ENCODE results near the gene TIAM2. TPM values are rescaled to one million over a fixed set of nuclear protein-coding genes. Genes with fewer than 3 reads are reported as not detected.

Gene TIAM2
- total and polyA plus RNA-seq, 2 experiments from 2014 or later: 14.2 to 24.4 TPM

DNA sequence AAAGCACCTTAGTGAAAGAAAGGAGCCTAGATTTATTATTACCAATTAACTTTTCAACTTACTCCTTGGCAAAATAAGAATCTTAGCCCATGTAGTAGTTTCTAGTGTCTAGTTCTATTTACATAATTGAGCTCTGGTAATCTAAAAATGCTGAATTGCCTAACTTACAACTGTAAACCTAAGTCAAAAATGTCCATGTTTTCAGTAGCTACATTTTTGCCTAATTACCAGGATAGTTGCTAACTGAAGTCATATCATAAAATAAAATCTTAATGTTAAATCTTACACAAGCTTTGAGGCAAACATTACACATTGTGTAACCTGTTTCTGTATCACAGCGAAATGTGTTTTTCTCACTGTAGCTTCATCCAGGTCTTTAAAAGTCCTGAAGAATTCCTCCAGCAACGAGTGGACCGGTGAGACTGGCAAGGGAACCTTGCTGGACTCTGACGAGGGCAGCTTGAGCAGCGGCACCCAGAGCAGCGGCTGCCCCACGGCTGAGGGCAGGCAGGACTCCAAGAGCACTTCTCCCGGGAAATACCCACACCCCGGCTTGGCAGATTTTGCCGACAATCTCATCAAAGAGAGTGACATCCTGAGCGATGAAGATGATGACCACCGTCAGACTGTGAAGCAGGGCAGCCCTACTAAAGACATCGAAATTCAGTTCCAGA lies 261.1 kb downstream of the TIAM2 start:
- H3K4me3 Mint-ChIP-seq: no peak overlapping the region
- Histone ChIP-seq H3K4me1 (ENCODE audit: insufficient read depth) (peaks cover 29% of the 10 kb centered on the region), H3K9me2 (ENCODE audit: insufficient read depth) (no peaks in the 10 kb centered on the region), H3K4me2 (no peak overlapping the region), H3K79me2 (replicated peaks; ENCODE audit: insufficient read depth) (peaks cover 9% of the 10 kb centered on the region; the same call in 1 of the 2 replicates), H4K20me1 (replicated peaks; ENCODE audit: insufficient read depth) (no peaks in the 10 kb centered on the region), H3K36me3 (ENCODE audit: insufficient read depth) (peaks cover 32% of the 10 kb centered on the region), H3F3A (replicated peaks; ENCODE audit: low read depth) (peaks cover 4% of the 10 kb centered on the region), H3K27me3 (ENCODE audit: insufficient read depth) (no peaks in the 10 kb centered on the region), H3K4me3 (no peak overlapping the region), H2AFZ (no peak overlapping the region), H3K27ac (ENCODE audit: low read depth) (0 out of 2 replicates have a peak overlapping the region, but pooled peaks have one; percentile 35)
- no peak overlapping the region for H3K27ac Mint-ChIP-seq
- ATAC-seq (no peak), DNase-seq (ENCODE audit: low spot score) (no peak)
- no peaks in the 10 kb centered on the region for H3K9me3 Mint-ChIP-seq
- H3K4me1 Mint-ChIP-seq: peaks cover 31% of the 10 kb centered on the region
- peaks cover 69% of the 10 kb centered on the region for H3K36me3 Mint-ChIP-seq (ENCODE audit: low read depth)
- H3K27me3 Mint-ChIP-seq (ENCODE audit: insufficient read depth, low read depth, poor library complexity): peaks cover 3% of the 10 kb centered on the region
- TF ChIP-seq, protein P1, sequence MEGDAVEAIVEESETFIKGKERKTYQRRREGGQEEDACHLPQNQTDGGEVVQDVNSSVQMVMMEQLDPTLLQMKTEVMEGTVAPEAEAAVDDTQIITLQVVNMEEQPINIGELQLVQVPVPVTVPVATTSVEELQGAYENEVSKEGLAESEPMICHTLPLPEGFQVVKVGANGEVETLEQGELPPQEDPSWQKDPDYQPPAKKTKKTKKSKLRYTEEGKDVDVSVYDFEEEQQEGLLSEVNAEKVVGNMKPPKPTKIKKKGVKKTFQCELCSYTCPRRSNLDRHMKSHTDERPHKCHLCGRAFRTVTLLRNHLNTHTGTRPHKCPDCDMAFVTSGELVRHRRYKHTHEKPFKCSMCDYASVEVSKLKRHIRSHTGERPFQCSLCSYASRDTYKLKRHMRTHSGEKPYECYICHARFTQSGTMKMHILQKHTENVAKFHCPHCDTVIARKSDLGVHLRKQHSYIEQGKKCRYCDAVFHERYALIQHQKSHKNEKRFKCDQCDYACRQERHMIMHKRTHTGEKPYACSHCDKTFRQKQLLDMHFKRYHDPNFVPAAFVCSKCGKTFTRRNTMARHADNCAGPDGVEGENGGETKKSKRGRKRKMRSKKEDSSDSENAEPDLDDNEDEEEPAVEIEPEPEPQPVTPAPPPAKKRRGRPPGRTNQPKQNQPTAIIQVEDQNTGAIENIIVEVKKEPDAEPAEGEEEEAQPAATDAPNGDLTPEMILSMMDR (conservative IDR thresholded peaks at IDR 0.05; ENCODE audit: low read depth in 2 of 2): no peak
- TF ChIP-seq POLR2AphosphoS5 (IDR thresholded peaks at IDR 0.05; ENCODE audit: low read depth): no peak
- TF ChIP-seq, protein P2, sequence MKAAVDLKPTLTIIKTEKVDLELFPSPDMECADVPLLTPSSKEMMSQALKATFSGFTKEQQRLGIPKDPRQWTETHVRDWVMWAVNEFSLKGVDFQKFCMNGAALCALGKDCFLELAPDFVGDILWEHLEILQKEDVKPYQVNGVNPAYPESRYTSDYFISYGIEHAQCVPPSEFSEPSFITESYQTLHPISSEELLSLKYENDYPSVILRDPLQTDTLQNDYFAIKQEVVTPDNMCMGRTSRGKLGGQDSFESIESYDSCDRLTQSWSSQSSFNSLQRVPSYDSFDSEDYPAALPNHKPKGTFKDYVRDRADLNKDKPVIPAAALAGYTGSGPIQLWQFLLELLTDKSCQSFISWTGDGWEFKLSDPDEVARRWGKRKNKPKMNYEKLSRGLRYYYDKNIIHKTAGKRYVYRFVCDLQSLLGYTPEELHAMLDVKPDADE (IDR thresholded peaks at IDR 0.05): no peak
- TF ChIP-seq CREB1 (CRISPR knock-in tag; IDR thresholded peaks at IDR 0.05; ENCODE audit: low read depth): no peak
- TF ChIP-seq EZH2 (IDR thresholded peaks at IDR 0.05; ENCODE audit: low read depth, unreplicated experiment): no peak
- TF ChIP-seq, protein P3, sequence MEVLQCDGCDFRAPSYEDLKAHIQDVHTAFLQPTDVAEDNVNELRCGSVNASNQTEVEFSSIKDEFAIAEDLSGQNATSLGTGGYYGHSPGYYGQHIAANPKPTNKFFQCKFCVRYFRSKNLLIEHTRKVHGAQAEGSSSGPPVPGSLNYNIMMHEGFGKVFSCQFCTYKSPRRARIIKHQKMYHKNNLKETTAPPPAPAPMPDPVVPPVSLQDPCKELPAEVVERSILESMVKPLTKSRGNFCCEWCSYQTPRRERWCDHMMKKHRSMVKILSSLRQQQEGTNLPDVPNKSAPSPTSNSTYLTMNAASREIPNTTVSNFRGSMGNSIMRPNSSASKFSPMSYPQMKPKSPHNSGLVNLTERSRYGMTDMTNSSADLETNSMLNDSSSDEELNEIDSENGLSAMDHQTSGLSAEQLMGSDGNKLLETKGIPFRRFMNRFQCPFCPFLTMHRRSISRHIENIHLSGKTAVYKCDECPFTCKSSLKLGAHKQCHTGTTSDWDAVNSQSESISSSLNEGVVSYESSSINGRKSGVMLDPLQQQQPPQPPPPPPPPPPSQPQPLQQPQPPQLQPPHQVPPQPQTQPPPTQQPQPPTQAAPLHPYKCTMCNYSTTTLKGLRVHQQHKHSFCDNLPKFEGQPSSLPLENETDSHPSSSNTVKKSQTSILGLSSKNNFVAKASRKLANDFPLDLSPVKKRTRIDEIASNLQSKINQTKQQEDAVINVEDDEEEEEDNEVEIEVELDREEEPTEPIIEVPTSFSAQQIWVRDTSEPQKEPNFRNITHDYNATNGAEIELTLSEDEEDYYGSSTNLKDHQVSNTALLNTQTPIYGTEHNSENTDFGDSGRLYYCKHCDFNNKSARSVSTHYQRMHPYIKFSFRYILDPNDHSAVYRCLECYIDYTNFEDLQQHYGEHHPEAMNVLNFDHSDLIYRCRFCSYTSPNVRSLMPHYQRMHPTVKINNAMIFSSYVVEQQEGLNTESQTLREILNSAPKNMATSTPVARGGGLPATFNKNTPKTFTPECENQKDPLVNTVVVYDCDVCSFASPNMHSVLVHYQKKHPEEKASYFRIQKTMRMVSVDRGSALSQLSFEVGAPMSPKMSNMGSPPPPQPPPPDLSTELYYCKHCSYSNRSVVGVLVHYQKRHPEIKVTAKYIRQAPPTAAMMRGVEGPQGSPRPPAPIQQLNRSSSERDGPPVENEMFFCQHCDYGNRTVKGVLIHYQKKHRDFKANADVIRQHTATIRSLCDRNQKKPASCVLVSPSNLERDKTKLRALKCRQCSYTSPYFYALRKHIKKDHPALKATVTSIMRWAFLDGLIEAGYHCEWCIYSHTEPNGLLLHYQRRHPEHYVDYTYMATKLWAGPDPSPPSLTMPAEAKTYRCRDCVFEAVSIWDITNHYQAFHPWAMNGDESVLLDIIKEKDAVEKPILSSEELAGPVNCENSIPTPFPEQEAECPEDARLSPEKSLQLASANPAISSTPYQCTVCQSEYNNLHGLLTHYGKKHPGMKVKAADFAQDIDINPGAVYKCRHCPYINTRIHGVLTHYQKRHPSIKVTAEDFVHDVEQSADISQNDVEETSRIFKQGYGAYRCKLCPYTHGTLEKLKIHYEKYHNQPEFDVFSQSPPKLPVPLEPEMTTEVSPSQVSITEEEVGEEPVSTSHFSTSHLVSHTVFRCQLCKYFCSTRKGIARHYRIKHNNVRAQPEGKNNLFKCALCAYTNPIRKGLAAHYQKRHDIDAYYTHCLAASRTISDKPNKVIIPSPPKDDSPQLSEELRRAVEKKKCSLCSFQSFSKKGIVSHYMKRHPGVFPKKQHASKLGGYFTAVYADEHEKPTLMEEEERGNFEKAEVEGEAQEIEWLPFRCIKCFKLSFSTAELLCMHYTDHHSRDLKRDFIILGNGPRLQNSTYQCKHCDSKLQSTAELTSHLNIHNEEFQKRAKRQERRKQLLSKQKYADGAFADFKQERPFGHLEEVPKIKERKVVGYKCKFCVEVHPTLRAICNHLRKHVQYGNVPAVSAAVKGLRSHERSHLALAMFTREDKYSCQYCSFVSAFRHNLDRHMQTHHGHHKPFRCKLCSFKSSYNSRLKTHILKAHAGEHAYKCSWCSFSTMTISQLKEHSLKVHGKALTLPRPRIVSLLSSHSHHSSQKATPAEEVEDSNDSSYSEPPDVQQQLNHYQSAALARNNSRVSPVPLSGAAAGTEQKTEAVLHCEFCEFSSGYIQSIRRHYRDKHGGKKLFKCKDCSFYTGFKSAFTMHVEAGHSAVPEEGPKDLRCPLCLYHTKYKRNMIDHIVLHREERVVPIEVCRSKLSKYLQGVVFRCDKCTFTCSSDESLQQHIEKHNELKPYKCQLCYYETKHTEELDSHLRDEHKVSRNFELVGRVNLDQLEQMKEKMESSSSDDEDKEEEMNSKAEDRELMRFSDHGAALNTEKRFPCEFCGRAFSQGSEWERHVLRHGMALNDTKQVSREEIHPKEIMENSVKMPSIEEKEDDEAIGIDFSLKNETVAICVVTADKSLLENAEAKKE (CRISPR knock-in tag; IDR thresholded peaks at IDR 0.05): no peak
- TF ChIP-seq JUNB (IDR thresholded peaks at IDR 0.05; ENCODE audit: unreplicated experiment): no peak
- TF ChIP-seq, protein P4, sequence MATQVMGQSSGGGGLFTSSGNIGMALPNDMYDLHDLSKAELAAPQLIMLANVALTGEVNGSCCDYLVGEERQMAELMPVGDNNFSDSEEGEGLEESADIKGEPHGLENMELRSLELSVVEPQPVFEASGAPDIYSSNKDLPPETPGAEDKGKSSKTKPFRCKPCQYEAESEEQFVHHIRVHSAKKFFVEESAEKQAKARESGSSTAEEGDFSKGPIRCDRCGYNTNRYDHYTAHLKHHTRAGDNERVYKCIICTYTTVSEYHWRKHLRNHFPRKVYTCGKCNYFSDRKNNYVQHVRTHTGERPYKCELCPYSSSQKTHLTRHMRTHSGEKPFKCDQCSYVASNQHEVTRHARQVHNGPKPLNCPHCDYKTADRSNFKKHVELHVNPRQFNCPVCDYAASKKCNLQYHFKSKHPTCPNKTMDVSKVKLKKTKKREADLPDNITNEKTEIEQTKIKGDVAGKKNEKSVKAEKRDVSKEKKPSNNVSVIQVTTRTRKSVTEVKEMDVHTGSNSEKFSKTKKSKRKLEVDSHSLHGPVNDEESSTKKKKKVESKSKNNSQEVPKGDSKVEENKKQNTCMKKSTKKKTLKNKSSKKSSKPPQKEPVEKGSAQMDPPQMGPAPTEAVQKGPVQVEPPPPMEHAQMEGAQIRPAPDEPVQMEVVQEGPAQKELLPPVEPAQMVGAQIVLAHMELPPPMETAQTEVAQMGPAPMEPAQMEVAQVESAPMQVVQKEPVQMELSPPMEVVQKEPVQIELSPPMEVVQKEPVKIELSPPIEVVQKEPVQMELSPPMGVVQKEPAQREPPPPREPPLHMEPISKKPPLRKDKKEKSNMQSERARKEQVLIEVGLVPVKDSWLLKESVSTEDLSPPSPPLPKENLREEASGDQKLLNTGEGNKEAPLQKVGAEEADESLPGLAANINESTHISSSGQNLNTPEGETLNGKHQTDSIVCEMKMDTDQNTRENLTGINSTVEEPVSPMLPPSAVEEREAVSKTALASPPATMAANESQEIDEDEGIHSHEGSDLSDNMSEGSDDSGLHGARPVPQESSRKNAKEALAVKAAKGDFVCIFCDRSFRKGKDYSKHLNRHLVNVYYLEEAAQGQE (IDR thresholded peaks at IDR 0.05; ENCODE audit: unreplicated experiment): no peak
- TF ChIP-seq NANOG (IDR thresholded peaks at IDR 0.05; ENCODE audit: borderline replicate concordance): no peak
- TF ChIP-seq EZH2phosphoT487 (IDR thresholded peaks at IDR 0.05; ENCODE audit: unreplicated experiment): no peak
- TF ChIP-seq ZNF331 (CRISPR knock-in tag; IDR thresholded peaks at IDR 0.05; ENCODE audit: low read depth): no peak
- TF ChIP-seq STAT1 (IDR thresholded peaks at IDR 0.05; ENCODE audit: unreplicated experiment): no peak
- TF ChIP-seq ZNF114 (CRISPR knock-in tag; IDR thresholded peaks at IDR 0.05): no peak
